Measurements from ENCODE around the gene U2SURP.

DNA sequence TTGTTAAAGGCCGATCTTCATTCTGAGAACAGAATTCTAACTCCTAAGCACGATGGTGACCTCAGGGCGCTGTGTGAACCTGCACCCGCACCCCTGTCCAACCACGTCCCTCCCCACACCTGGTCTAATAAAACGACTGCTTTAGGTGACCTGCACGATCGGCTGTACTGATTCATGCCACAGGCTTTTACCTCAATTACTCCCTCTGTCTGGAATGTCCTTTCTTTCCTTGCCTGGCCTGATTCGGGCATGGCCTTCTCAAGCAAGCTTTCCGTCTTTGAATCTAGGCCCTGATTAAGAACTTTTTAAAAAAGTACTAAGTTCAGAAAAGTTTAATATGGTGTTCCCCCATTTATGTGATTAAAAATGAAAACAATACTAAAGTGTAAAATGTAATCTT lies 842 bp upstream of the U2SURP start:
- TF ChIP-seq, protein P1, sequence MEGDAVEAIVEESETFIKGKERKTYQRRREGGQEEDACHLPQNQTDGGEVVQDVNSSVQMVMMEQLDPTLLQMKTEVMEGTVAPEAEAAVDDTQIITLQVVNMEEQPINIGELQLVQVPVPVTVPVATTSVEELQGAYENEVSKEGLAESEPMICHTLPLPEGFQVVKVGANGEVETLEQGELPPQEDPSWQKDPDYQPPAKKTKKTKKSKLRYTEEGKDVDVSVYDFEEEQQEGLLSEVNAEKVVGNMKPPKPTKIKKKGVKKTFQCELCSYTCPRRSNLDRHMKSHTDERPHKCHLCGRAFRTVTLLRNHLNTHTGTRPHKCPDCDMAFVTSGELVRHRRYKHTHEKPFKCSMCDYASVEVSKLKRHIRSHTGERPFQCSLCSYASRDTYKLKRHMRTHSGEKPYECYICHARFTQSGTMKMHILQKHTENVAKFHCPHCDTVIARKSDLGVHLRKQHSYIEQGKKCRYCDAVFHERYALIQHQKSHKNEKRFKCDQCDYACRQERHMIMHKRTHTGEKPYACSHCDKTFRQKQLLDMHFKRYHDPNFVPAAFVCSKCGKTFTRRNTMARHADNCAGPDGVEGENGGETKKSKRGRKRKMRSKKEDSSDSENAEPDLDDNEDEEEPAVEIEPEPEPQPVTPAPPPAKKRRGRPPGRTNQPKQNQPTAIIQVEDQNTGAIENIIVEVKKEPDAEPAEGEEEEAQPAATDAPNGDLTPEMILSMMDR (conservative IDR thresholded peaks at IDR 0.05 in 1 of 2, IDR thresholded peaks at IDR 0.05 in 1 of 2; ENCODE audit: low read depth in 1 of 2, low read length in 2 of 2): no peak
- TF ChIP-seq EZH2 (IDR thresholded peaks at IDR 0.05; ENCODE audit: low read length, missing control alignments): no peak

All from fibroblast of lung (primary cell).